Lower leg skin (tissue), 3 donors: ENCODE results near the gene PRAME.

Experiments
- CTCF ChIP-seq, 3 donors: fragments of 450-650 bp; IDR thresholded peaks; one replicate each; pipeline ENCODE4 v1.5.1; 2016; ENCODE audit warnings: antibody characterized with exemption in 3 of 3, mild to moderate bottlenecking in 3 of 3, moderate library complexity in 2 of 3
- POLR2A ChIP-seq, 2 donors: fragments of 450-650 bp; IDR thresholded peaks; one replicate each; pipeline ENCODE4 v1.6.1; 2016 to 2017; ENCODE audit warnings: antibody characterized with exemption in 2 of 2, mild to moderate bottlenecking in 1 of 2, moderate library complexity in 1 of 2

- TF ChIP-seq CTCF (IDR thresholded peaks at IDR 0.05), result no peak
- no peak for TF ChIP-seq POLR2A (IDR thresholded peaks at IDR 0.05)
Observed at GRCh38 chr22:22506736-22507135, 52.3 kb downstream of the PRAME start.
